H1 (cell line): Measurements from ENCODE around the gene TMEM245.

Experiments
- GTF2F1 ChIP-seq: IDR thresholded peaks from 2 replicates; pipeline ENCODE4 v1.6.1; 2012; ENCODE audit warnings: low read depth, low read length, improper control_type of control experiment, borderline replicate concordance
- NRF1 ChIP-seq: IDR thresholded peaks from 2 replicates; pipeline ENCODE4 v1.6.1; 2011; ENCODE audit warnings: mild to moderate bottlenecking, low read depth, low read length, improper control_type of control experiment
- POLR2A ChIP-seq, 2 experiments: IDR thresholded peaks; 1 replicate in 1 of 2; 2 replicates in 1 of 2; pipeline ENCODE4 v1.6.1; 2011; ENCODE audit warnings: low read depth in 2 of 2, low read length in 2 of 2, mild to moderate bottlenecking in 2 of 2; ENCODE audit errors: control extremely low read depth in 1 of 2
- RAD21 ChIP-seq, 2 experiments: IDR thresholded peaks in 1 of 2; conservative IDR thresholded peaks in 1 of 2; 2 replicates each; pipeline ENCODE4 v1.6.1; 2011; ENCODE audit warnings: low read depth in 2 of 2, low read length in 2 of 2, improper control_type of control experiment in 1 of 2, inconsistent platforms in 1 of 2, mild to moderate bottlenecking in 1 of 2, moderate library complexity in 1 of 2
- SIX5 ChIP-seq: IDR thresholded peaks from 2 replicates; pipeline ENCODE4 v1.6.1; 2011; ENCODE audit warnings: mild to moderate bottlenecking, low read depth, low read length
- SUZ12 ChIP-seq: fragments of 200-600 bp; sonication (generic); IDR thresholded peaks from 2 replicates; pipeline ENCODE4 v1.6.1; 2012; ENCODE audit warnings: mild to moderate bottlenecking, inconsistent platforms, low read length, moderate library complexity, mixed read lengths
- TAF1 ChIP-seq: IDR thresholded peaks from 2 replicates; pipeline ENCODE4 v1.6.1; 2011; ENCODE audit warnings: mild to moderate bottlenecking, low read depth, low read length
- YY1 ChIP-seq: IDR thresholded peaks from 2 replicates; pipeline ENCODE4 v1.6.1; 2011; ENCODE audit warnings: low read depth, mild to moderate bottlenecking, low read length
- TF ChIP-seq, protein P1 (sequence below), 3 experiments: IDR thresholded peaks; 1 replicate in 2 of 3; 2 replicates in 1 of 3; pipeline versions ENCODE4 v1.5.1 to v1.6.1; 2011; ENCODE audit warnings: low read length in 3 of 3, mild to moderate bottlenecking in 3 of 3, inconsistent platforms in 2 of 3, low read depth in 1 of 3, moderate library complexity in 1 of 3; ENCODE audit not compliant: insufficient read depth in 1 of 3; ENCODE audit errors: control extremely low read depth in 1 of 3
- TF ChIP-seq, protein P2 (sequence below): IDR thresholded peaks from 2 replicates; pipeline ENCODE4 v1.6.1; 2012; ENCODE audit warnings: inconsistent platforms

DNA sequence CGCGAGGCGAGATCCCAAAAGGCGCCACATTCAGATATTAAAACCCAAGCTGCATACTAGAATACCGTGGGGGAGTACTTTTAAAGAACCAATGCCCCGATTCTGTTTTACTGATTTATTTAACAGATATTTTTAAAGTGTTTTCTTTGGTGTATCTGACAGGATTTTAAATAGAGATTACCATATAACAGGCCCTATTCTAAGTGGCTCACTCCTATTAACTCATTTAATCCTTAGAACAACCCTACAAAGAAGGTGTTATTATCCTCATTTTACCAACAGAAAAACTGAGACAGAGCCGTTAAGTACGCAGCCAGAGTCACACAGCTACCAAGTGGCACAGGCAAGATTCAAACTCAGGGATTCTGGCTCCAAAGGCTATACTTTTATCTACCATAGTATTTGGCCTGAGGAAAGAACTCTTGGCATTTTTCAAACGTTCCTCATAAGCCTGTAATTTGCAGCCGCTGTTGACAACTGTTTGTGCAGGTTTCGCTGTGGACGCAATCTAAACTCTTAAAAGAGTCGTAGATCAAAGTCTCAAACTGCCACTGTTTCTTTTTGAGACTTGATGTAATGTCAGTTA, 550 bp upstream of the TMEM245 start:
- TF ChIP-seq, protein P1, sequence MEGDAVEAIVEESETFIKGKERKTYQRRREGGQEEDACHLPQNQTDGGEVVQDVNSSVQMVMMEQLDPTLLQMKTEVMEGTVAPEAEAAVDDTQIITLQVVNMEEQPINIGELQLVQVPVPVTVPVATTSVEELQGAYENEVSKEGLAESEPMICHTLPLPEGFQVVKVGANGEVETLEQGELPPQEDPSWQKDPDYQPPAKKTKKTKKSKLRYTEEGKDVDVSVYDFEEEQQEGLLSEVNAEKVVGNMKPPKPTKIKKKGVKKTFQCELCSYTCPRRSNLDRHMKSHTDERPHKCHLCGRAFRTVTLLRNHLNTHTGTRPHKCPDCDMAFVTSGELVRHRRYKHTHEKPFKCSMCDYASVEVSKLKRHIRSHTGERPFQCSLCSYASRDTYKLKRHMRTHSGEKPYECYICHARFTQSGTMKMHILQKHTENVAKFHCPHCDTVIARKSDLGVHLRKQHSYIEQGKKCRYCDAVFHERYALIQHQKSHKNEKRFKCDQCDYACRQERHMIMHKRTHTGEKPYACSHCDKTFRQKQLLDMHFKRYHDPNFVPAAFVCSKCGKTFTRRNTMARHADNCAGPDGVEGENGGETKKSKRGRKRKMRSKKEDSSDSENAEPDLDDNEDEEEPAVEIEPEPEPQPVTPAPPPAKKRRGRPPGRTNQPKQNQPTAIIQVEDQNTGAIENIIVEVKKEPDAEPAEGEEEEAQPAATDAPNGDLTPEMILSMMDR (IDR thresholded peaks at IDR 0.05; ENCODE audit: control extremely low read depth in 1 of 3, insufficient read depth in 1 of 3, low read depth in 1 of 3, low read length in 3 of 3) = no peak
- TF ChIP-seq RAD21 (IDR thresholded peaks at IDR 0.05 in 1 of 2, conservative IDR thresholded peaks at IDR 0.05 in 1 of 2; ENCODE audit: low read depth in 2 of 2, low read length in 2 of 2) = no peak
- no peak for TF ChIP-seq YY1
- no peak for TF ChIP-seq SUZ12
- no peak for TF ChIP-seq TAF1
- no peak for TF ChIP-seq POLR2A (IDR thresholded peaks at IDR 0.05; ENCODE audit: control extremely low read depth in 1 of 2, low read depth in 2 of 2, low read length in 2 of 2)
- TF ChIP-seq, protein P2, sequence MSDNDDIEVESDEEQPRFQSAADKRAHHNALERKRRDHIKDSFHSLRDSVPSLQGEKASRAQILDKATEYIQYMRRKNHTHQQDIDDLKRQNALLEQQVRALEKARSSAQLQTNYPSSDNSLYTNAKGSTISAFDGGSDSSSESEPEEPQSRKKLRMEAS = no peak
- no peak for TF ChIP-seq SIX5
- TF ChIP-seq GTF2F1 = no peak
- no peak for TF ChIP-seq NRF1
